ENCODE results near the gene EHD4. TPM values are rescaled to one million over a fixed set of nuclear protein-coding genes. Genes with fewer than 3 reads are reported as not detected.

Gene EHD4
- polyA plus RNA-seq, 1 of the 3 experiments (the other 2 are of a cell fraction): 17.5 TPM

DNA sequence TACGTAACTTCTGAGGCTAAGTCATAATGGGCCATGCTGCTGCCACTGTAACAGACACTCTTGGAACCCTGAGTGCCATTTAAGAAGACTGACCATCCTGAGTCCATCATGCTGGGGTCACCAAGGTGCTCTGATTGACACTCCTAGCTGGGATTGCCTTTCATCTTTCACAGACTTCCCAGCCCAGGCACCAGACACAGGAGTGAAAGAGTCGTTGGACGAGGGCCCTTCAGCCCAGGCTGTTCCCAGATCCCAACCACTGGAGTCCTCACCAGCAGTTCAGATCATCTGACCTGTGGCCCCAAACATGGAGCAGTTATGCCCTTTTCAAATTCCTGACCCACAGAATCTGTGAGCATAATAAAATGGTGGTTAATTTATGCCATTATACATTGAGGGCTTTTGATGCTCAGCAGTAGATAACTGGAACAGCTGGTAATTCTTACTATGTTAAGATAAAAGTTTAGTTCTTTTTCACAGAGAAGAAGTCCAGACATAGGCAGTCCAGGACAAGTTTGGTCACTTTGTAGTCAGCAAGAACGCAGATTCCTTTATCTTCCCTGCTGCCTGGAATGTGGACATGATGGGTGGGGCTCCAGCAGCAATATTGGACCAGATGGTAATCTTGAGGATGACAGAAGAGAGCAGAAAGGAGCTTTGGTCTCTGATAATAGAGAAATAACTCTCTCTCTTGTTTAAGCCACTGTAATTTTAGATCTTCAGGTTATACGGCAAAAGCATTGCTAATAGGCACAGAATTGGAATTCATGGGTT lies 7.3 kb upstream of the EHD4 start:
- DNase-seq: no peak
- H3K4me2 ChIP-seq: no peak overlapping the region
- no peaks in the 10 kb centered on the region for H3K9me2 ChIP-seq
- 71% methylated on average over 5 of the region's 5 CpGs for WGBS (ENCODE audit: low lambda C conversion rate)
- TF ChIP-seq SIN3A (IDR thresholded peaks at IDR 0.05; ENCODE audit: borderline replicate concordance, low read depth, low read length) (no peak), FOSL2 (IDR thresholded peaks at IDR 0.05; ENCODE audit: borderline replicate concordance, low read depth) (no peak)
- CTCF ChIA-PET: interaction anchor here (0.7 to 6.2 kb wide), 6 partner anchors 10 to 158 kb away, joined by 3 to 50 read pairs (median 6); no protein-coding TSS in a partner anchor
- H3K79me2 ChIP-seq (ENCODE audit: insufficient read depth): no peaks in the 10 kb centered on the region
- no peaks in the 10 kb centered on the region for H3K27me3 ChIP-seq (ENCODE audit: insufficient read depth)
- POLR2A ChIA-PET: no interaction called here
- no peaks in the 10 kb centered on the region for H3K9me3 ChIP-seq
- H3K27ac ChIP-seq (ENCODE audit: low read depth in 2 of 2, low read length in 1 of 2): no peak overlapping the region
- no peak overlapping the region for H2AFZ ChIP-seq (ENCODE audit: low read depth)
- no peaks in the 10 kb centered on the region; a peak in 1 of 4 replicates for H3K4me1 ChIP-seq (ENCODE audit: control insufficient read depth in 1 of 2, insufficient read depth in 2 of 2, low read depth in 1 of 2, low read length in 1 of 2)
- H3K4me3 ChIP-seq (ENCODE audit: low read depth in 2 of 2, low read length in 1 of 2): no peak overlapping the region
- H3K36me3 ChIP-seq (replicated peaks in 1 of 2; ENCODE audit: control insufficient read depth in 1 of 2, insufficient read depth in 2 of 2, low read length in 1 of 2): no peaks in the 10 kb centered on the region
- no peaks in the 10 kb centered on the region for H3F3A ChIP-seq (replicated peaks; ENCODE audit: insufficient read depth)
- H4K20me1 ChIP-seq (ENCODE audit: insufficient read depth): no peaks in the 10 kb centered on the region
- no peak overlapping the region for H3K9ac ChIP-seq

DNA sequence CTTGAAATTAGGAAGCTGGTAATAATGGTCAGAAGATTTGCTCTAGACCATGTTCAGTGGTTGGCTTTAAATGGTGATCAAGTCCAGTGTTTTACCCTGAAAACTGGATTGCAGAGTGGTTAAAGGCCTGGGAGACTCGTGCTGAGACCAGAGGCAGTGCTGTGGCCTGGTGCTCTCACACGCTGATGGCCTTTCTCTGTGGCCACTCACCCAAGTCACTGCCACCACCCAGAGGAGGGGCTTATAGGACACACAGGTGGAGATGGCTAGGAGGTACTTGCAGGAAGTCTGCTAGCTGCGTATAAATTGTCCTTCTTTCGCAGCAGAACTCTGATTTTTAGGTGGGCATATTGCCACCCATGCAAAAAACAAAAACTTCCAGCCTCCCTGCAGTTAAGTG lies 6.2 kb upstream of the EHD4 start:
- Histone ChIP-seq H4K20me1 (ENCODE audit: insufficient read depth) (no peaks in the 10 kb centered on the region), H3K4me3 (ENCODE audit: low read depth in 2 of 2, low read length in 1 of 2) (no peak overlapping the region), H3K79me2 (ENCODE audit: insufficient read depth) (no peaks in the 10 kb centered on the region), H3K27me3 (ENCODE audit: insufficient read depth) (no peaks in the 10 kb centered on the region), H2AFZ (ENCODE audit: low read depth) (no peak overlapping the region), H3K4me2 (no peak overlapping the region), H3K36me3 (replicated peaks in 1 of 2; ENCODE audit: control insufficient read depth in 1 of 2, insufficient read depth in 2 of 2, low read length in 1 of 2) (no peaks in the 10 kb centered on the region), H3K27ac (ENCODE audit: low read depth in 2 of 2, low read length in 1 of 2) (no peak overlapping the region), H3K9ac (no peak overlapping the region), H3K9me2 (no peaks in the 10 kb centered on the region), H3F3A (replicated peaks; ENCODE audit: insufficient read depth) (no peaks in the 10 kb centered on the region), H3K9me3 (no peaks in the 10 kb centered on the region), H3K4me1 (ENCODE audit: control insufficient read depth in 1 of 2, insufficient read depth in 2 of 2, low read depth in 1 of 2, low read length in 1 of 2) (no peaks in the 10 kb centered on the region; a peak in 1 of 4 replicates)
- WGBS (ENCODE audit: low lambda C conversion rate): 77% methylated on average over 3 of the region's 4 CpGs
- POLR2A ChIA-PET: no interaction called here
- CTCF ChIA-PET: interaction anchor here (1.1 to 6.2 kb wide), 4 partner anchors 11 to 159 kb away, joined by 4 to 50 read pairs (median 11); no protein-coding TSS in a partner anchor
- DNase-seq: no peak
- TF ChIP-seq FOXM1 (IDR thresholded peaks at IDR 0.05; ENCODE audit: low read depth) (no peak), TEAD4 (IDR thresholded peaks at IDR 0.05; ENCODE audit: borderline replicate concordance, insufficient read depth) (no peak), FOXJ3 (CRISPR knock-in tag; IDR thresholded peaks at IDR 0.05) (no peak), EZH2phosphoT487 (IDR thresholded peaks at IDR 0.05; ENCODE audit: borderline replicate concordance, low read depth) (no peak), SIN3A (IDR thresholded peaks at IDR 0.05; ENCODE audit: borderline replicate concordance, low read depth, low read length) (no peak), MXI1 (IDR thresholded peaks at IDR 0.05; ENCODE audit: low read depth, low read length) (no peak), NFIC (IDR thresholded peaks at IDR 0.05; ENCODE audit: borderline replicate concordance) (no peak), RCOR1 (IDR thresholded peaks at IDR 0.05; ENCODE audit: low read length) (no peak), RAD21 (IDR thresholded peaks at IDR 0.05; ENCODE audit: low read length) (no peak), TCF12 (IDR thresholded peaks at IDR 0.05) (no peak)
- TF ChIP-seq, protein P1, sequence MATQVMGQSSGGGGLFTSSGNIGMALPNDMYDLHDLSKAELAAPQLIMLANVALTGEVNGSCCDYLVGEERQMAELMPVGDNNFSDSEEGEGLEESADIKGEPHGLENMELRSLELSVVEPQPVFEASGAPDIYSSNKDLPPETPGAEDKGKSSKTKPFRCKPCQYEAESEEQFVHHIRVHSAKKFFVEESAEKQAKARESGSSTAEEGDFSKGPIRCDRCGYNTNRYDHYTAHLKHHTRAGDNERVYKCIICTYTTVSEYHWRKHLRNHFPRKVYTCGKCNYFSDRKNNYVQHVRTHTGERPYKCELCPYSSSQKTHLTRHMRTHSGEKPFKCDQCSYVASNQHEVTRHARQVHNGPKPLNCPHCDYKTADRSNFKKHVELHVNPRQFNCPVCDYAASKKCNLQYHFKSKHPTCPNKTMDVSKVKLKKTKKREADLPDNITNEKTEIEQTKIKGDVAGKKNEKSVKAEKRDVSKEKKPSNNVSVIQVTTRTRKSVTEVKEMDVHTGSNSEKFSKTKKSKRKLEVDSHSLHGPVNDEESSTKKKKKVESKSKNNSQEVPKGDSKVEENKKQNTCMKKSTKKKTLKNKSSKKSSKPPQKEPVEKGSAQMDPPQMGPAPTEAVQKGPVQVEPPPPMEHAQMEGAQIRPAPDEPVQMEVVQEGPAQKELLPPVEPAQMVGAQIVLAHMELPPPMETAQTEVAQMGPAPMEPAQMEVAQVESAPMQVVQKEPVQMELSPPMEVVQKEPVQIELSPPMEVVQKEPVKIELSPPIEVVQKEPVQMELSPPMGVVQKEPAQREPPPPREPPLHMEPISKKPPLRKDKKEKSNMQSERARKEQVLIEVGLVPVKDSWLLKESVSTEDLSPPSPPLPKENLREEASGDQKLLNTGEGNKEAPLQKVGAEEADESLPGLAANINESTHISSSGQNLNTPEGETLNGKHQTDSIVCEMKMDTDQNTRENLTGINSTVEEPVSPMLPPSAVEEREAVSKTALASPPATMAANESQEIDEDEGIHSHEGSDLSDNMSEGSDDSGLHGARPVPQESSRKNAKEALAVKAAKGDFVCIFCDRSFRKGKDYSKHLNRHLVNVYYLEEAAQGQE (IDR thresholded peaks at IDR 0.05; ENCODE audit: low read depth, low read length): no peak
- TF ChIP-seq, protein P2, sequence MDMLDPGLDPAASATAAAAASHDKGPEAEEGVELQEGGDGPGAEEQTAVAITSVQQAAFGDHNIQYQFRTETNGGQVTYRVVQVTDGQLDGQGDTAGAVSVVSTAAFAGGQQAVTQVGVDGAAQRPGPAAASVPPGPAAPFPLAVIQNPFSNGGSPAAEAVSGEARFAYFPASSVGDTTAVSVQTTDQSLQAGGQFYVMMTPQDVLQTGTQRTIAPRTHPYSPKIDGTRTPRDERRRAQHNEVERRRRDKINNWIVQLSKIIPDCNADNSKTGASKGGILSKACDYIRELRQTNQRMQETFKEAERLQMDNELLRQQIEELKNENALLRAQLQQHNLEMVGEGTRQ (IDR thresholded peaks at IDR 0.05; ENCODE audit: borderline replicate concordance, low read depth, low read length): no peak
- TF ChIP-seq, protein P3, sequence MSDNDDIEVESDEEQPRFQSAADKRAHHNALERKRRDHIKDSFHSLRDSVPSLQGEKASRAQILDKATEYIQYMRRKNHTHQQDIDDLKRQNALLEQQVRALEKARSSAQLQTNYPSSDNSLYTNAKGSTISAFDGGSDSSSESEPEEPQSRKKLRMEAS (IDR thresholded peaks at IDR 0.05; ENCODE audit: low read depth): no peak
- TF ChIP-seq, protein P4, sequence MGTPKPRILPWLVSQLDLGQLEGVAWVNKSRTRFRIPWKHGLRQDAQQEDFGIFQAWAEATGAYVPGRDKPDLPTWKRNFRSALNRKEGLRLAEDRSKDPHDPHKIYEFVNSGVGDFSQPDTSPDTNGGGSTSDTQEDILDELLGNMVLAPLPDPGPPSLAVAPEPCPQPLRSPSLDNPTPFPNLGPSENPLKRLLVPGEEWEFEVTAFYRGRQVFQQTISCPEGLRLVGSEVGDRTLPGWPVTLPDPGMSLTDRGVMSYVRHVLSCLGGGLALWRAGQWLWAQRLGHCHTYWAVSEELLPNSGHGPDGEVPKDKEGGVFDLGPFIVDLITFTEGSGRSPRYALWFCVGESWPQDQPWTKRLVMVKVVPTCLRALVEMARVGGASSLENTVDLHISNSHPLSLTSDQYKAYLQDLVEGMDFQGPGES (IDR thresholded peaks at IDR 0.05; ENCODE audit: low read depth, low read length): no peak
- TF ChIP-seq, protein P5, sequence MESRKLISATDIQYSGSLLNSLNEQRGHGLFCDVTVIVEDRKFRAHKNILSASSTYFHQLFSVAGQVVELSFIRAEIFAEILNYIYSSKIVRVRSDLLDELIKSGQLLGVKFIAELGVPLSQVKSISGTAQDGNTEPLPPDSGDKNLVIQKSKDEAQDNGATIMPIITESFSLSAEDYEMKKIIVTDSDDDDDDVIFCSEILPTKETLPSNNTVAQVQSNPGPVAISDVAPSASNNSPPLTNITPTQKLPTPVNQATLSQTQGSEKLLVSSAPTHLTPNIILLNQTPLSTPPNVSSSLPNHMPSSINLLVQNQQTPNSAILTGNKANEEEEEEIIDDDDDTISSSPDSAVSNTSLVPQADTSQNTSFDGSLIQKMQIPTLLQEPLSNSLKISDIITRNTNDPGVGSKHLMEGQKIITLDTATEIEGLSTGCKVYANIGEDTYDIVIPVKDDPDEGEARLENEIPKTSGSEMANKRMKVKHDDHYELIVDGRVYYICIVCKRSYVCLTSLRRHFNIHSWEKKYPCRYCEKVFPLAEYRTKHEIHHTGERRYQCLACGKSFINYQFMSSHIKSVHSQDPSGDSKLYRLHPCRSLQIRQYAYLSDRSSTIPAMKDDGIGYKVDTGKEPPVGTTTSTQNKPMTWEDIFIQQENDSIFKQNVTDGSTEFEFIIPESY (IDR thresholded peaks at IDR 0.05; ENCODE audit: borderline replicate concordance, low read depth): no peak
- TF ChIP-seq, protein P6, sequence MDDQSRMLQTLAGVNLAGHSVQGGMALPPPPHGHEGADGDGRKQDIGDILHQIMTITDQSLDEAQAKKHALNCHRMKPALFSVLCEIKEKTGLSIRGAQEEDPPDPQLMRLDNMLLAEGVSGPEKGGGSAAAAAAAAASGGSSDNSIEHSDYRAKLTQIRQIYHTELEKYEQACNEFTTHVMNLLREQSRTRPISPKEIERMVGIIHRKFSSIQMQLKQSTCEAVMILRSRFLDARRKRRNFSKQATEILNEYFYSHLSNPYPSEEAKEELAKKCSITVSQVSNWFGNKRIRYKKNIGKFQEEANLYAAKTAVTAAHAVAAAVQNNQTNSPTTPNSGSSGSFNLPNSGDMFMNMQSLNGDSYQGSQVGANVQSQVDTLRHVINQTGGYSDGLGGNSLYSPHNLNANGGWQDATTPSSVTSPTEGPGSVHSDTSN (IDR thresholded peaks at IDR 0.05): no peak

All from SK-N-SH (cell line).